SK-N-SH treated with all-trans-retinoic acid at 6 μM for 48 hours (cell line): ENCODE data around the gene GZMM.

ENCODE experiments used
- ATAC-seq: fragments of 200-7000 bp; cut with Tn5 transposase; 3 replicates; pipeline ENCODE4 v1.9.1; 2020; ENCODE audit warnings: mild to moderate bottlenecking, moderate library complexity
- ARNTL ChIP-seq: fragments of 450-650 bp; formaldehyde crosslinking; IDR thresholded peaks from 2 replicates; pipeline ENCODE4 v1.5.0; 2020; ENCODE audit warnings: low read depth, mild to moderate bottlenecking, moderate library complexity, borderline replicate concordance
- CSRNP3 ChIP-seq: fragments of 250-450 bp; sonication (Bioruptor Pico); IDR thresholded peaks from 2 replicates; pipeline ENCODE4 v1.5.1; 2021; ENCODE audit warnings: mild to moderate bottlenecking, moderate library complexity
- ESRRG ChIP-seq: fragments of 250-450 bp; sonication (Bioruptor Pico); IDR thresholded peaks from 2 replicates; pipeline ENCODE4 v1.6.1; 2021; ENCODE audit warnings: mild to moderate bottlenecking
- PATZ1 ChIP-seq: fragments of 250-450 bp; sonication (Bioruptor Pico); IDR thresholded peaks from 2 replicates; pipeline ENCODE4 v1.8.0; 2020; ENCODE audit warnings: mild to moderate bottlenecking, moderate library complexity, borderline replicate concordance
- POU6F1 ChIP-seq: fragments of 250-450 bp; sonication (Bioruptor Pico); IDR thresholded peaks from 2 replicates; pipeline ENCODE4 v1.8.0; 2021; ENCODE audit warnings: low read depth, mild to moderate bottlenecking, moderate library complexity, borderline replicate concordance
- RARB ChIP-seq: fragments of 250-450 bp; sonication (Bioruptor Pico); IDR thresholded peaks from 2 replicates; pipeline ENCODE4 v1.8.0; 2021; ENCODE audit warnings: mild to moderate bottlenecking, moderate library complexity
- SNAI2 ChIP-seq: fragments of 250-450 bp; sonication (Bioruptor Pico); IDR thresholded peaks from 2 replicates; pipeline ENCODE4 v1.5.0; 2020; ENCODE audit warnings: mild to moderate bottlenecking, moderate library complexity
- TCF4 ChIP-seq: fragments of 250-450 bp; sonication (Bioruptor Pico); IDR thresholded peaks from 2 replicates; pipeline ENCODE4 v1.8.0; 2021; ENCODE audit warnings: mild to moderate bottlenecking, moderate library complexity, borderline replicate concordance
- TOX ChIP-seq: fragments of 250-450 bp; sonication (Bioruptor Pico); IDR thresholded peaks from 2 replicates; pipeline ENCODE4 v1.8.0; 2021; ENCODE audit warnings: mild to moderate bottlenecking, moderate library complexity, borderline replicate concordance
- TSHZ2 ChIP-seq: fragments of 250-450 bp; sonication (Bioruptor Pico); IDR thresholded peaks from 2 replicates; pipeline ENCODE4 v1.5.0; 2020; ENCODE audit warnings: mild to moderate bottlenecking, moderate library complexity
- ZC3H10 ChIP-seq: fragments of 250-450 bp; sonication (Bioruptor Pico); IDR thresholded peaks from 2 replicates; pipeline ENCODE4 v1.5.1; 2021; ENCODE audit warnings: mild to moderate bottlenecking, moderate library complexity
- ZFP3 ChIP-seq: fragments of 250-450 bp; sonication (Bioruptor Pico); IDR thresholded peaks from 2 replicates; pipeline ENCODE4 v1.5.0; 2020; ENCODE audit warnings: mild to moderate bottlenecking, moderate library complexity
- ZNF565 ChIP-seq: fragments of 450-650 bp; formaldehyde crosslinking; conservative IDR thresholded peaks from 2 replicates; pipeline ENCODE4 v1.5.0; 2020; ENCODE audit warnings: low read depth, mild to moderate bottlenecking, moderate library complexity
- ZNF70 ChIP-seq: fragments of 450-650 bp; formaldehyde crosslinking; IDR thresholded peaks from 2 replicates; pipeline ENCODE4 v1.5.0; 2020; ENCODE audit warnings: mild to moderate bottlenecking, moderate library complexity
- ZNF8 ChIP-seq: fragments of 450-650 bp; formaldehyde crosslinking; IDR thresholded peaks from 2 replicates; pipeline ENCODE4 v1.5.0; 2020; ENCODE audit warnings: mild to moderate bottlenecking, moderate library complexity

The GZMM gene

GRCh38 chr19:531753-532560, 11.9 kb upstream of the GZMM start, which contains the start of gene CDC34:
CDC34 (plus strand) TSS chr19:531760; CDS start chr19:531932, 172 bp downstream.
- peak; percentile 23 for ATAC-seq
- TF ChIP-seq ESRRG (CRISPR knock-in tag) = no peak
- no peak for TF ChIP-seq POU6F1 (CRISPR knock-in tag)
- no peak for TF ChIP-seq ZNF70 (CRISPR knock-in tag)
- TF ChIP-seq SNAI2 = no peak
- no peak for TF ChIP-seq TSHZ2 (CRISPR knock-in tag)
- no peak for TF ChIP-seq CSRNP3 (CRISPR knock-in tag)
- no peak for TF ChIP-seq PATZ1 (CRISPR knock-in tag)
- no peak for TF ChIP-seq ARNTL (CRISPR knock-in tag)
- no peak for TF ChIP-seq ZFP3 (CRISPR knock-in tag)

- ATAC-seq = peak; percentile 62
- TF ChIP-seq TOX (CRISPR knock-in tag) (no peak), ZNF8 (no peak), ZNF70 (CRISPR knock-in tag) (no peak), PATZ1 (CRISPR knock-in tag) (no peak), TCF4 (no peak), ZNF565 (CRISPR knock-in tag) (no peak), RARB (CRISPR knock-in tag) (no peak), ARNTL (CRISPR knock-in tag) (no peak), ZC3H10 (CRISPR knock-in tag) (no peak), ZFP3 (CRISPR knock-in tag) (no peak), POU6F1 (CRISPR knock-in tag) (no peak)
These were observed 11.1 kb upstream of the GZMM start for GRCh38 chr19:532561-533363.
